IMR-90 (cell line): ENCODE data around the gene RPS6KA4. TPM values are rescaled to one million over a fixed set of nuclear protein-coding genes. Genes with fewer than 3 reads are reported as not detected.

Source experiments
- ATAC-seq: fragments of 200-7000 bp; cut with Tn5 transposase; 2 replicates; pipeline ENCODE4 v1.9.1; 2020; ENCODE audit warnings: low read depth, mild to moderate bottlenecking, moderate library complexity
- BruUV-seq: library from RNA; stranded (reverse); fragments of 400-500 nt; replicated peaks from 2 replicates; lab custom pipeline; 2021; lab: Mats Ljungman, UMichigan
- CTCF ChIA-PET: fragments of 300-600 bp; formaldehyde crosslinking; extraction: SDS; loops from one replicate; lab custom pipeline; 2021; ENCODE audit warnings: antibody characterized with exemption; lab: Yijun Ruan, JAX
- POLR2A ChIA-PET: fragments of 300-600 bp; sonication (Branson Sonifier 250); formaldehyde crosslinking; loops from one replicate; lab custom pipeline; 2022; ENCODE audit warnings: antibody characterized with exemption; ENCODE audit not compliant: unreplicated experiment; lab: Charles Lee
- DNase-seq: peaks from one replicate; pipeline ENCODE4 v3.0.0; 2013
- H2AFZ ChIP-seq: replicated peaks from 2 replicates; pipeline ENCODE3; 2013; ENCODE audit warnings: low read length, mild to moderate bottlenecking; ENCODE audit not compliant: poor library complexity
- H2AK5ac ChIP-seq: 2 replicates; pipeline ENCODE4 v1.6.1; 2013; ENCODE audit warnings: low read depth, low read length, inconsistent platforms
- H2AK9ac ChIP-seq: replicated peaks from 2 replicates; pipeline ENCODE3; 2013; ENCODE audit warnings: mild to moderate bottlenecking, low read depth, low read length, moderate library complexity; ENCODE audit not compliant: poor library complexity
- H2BK120ac ChIP-seq: 2 replicates; pipeline ENCODE4 v1.6.1; 2013; ENCODE audit warnings: low read depth, low read length, inconsistent platforms
- H2BK15ac ChIP-seq: 3 replicates; pipeline ENCODE4 v1.6.1; 2013; ENCODE audit warnings: low read depth, low read length, inconsistent platforms
- H2BK20ac ChIP-seq: 2 replicates; pipeline ENCODE4 v1.6.1; 2013; ENCODE audit warnings: low read depth, mild to moderate bottlenecking, inconsistent platforms, low read length, moderate library complexity
- H2BK5ac ChIP-seq: 2 replicates; pipeline ENCODE4 v1.6.1; 2013; ENCODE audit warnings: mild to moderate bottlenecking, low read depth, low read length, inconsistent platforms; ENCODE audit not compliant: poor library complexity, severe bottlenecking
- H3K14ac ChIP-seq: replicated peaks from 2 replicates; pipeline ENCODE4 v1.6.1; 2013; ENCODE audit warnings: low read depth, low read length, inconsistent platforms
- H3K18ac ChIP-seq: 2 replicates; pipeline ENCODE4 v1.6.1; 2013; ENCODE audit warnings: low read depth, low read length, control low read depth
- H3K23ac ChIP-seq: 2 replicates; pipeline ENCODE4 v1.6.1; 2013; ENCODE audit warnings: low read depth, low read length, inconsistent platforms
- H3K27ac ChIP-seq: 2 replicates; pipeline ENCODE4 v1.5.1; 2013; ENCODE audit warnings: mild to moderate bottlenecking, control low read depth, low read length; ENCODE audit not compliant: insufficient read depth
- H3K27me3 ChIP-seq: 2 replicates; pipeline ENCODE4 v1.6.1; 2013; ENCODE audit warnings: low read length; ENCODE audit not compliant: control insufficient read depth, insufficient read depth
- H3K36me3 ChIP-seq: 2 replicates; pipeline ENCODE4 v1.6.1; 2013; ENCODE audit warnings: low read length, mixed read lengths; ENCODE audit not compliant: control insufficient read depth, insufficient read depth
- H3K4ac ChIP-seq: 2 replicates; pipeline ENCODE4 v1.6.1; 2013; ENCODE audit warnings: low read depth, low read length, inconsistent platforms
- H3K4me1 ChIP-seq: 2 replicates; pipeline ENCODE4 v1.6.1; 2013; ENCODE audit warnings: low read length, mixed read lengths; ENCODE audit not compliant: control insufficient read depth, insufficient read depth
- H3K4me2 ChIP-seq: 2 replicates; pipeline ENCODE4 v1.6.1; 2013; ENCODE audit warnings: low read depth, mild to moderate bottlenecking, control low read depth, low read length, moderate library complexity
- H3K4me3 ChIP-seq: 2 replicates; pipeline ENCODE4 v1.5.1; 2013; ENCODE audit warnings: low read depth, mild to moderate bottlenecking, control low read depth, low read length, moderate library complexity; ENCODE audit not compliant: insufficient read depth
- H3K56ac ChIP-seq: 2 replicates; pipeline ENCODE4 v1.6.1; 2013; ENCODE audit warnings: low read length, inconsistent platforms; ENCODE audit not compliant: insufficient read depth; ENCODE audit errors: extremely low read depth
- H3K79me1 ChIP-seq, 2 experiments: 2 replicates each; pipeline ENCODE4 v1.6.1; 2013; ENCODE audit warnings: low read length in 2 of 2, inconsistent platforms in 1 of 2, low read depth in 1 of 2
- H3K9ac ChIP-seq: 2 replicates; pipeline ENCODE4 v1.6.1; 2013; ENCODE audit warnings: low read depth, low read length, control low read depth
- H3K9me1 ChIP-seq: 2 replicates; pipeline ENCODE4 v1.6.1; 2013; ENCODE audit warnings: low read length, inconsistent platforms; ENCODE audit not compliant: insufficient read depth
- H3K9me3 ChIP-seq: 2 replicates; pipeline ENCODE4 v1.6.1; 2013; ENCODE audit warnings: low read length; ENCODE audit not compliant: control insufficient read depth, insufficient read depth
- H4K20me1 ChIP-seq: 2 replicates; pipeline ENCODE4 v1.6.1; 2013; ENCODE audit warnings: low read length, inconsistent platforms; ENCODE audit not compliant: insufficient read depth
- H4K5ac ChIP-seq: 2 replicates; pipeline ENCODE4 v1.6.1; 2013; ENCODE audit warnings: mild to moderate bottlenecking, low read depth, low read length, control low read depth
- H4K8ac ChIP-seq, 2 experiments: 2 replicates each; pipeline ENCODE4 v1.6.1; 2013; ENCODE audit warnings: low read depth in 2 of 2, low read length in 2 of 2, control low read depth in 1 of 2, inconsistent platforms in 1 of 2
- H4K91ac ChIP-seq: 2 replicates; pipeline ENCODE4 v1.6.1; 2013; ENCODE audit warnings: low read depth, low read length, inconsistent platforms; ENCODE audit not compliant: insufficient read depth
- CEBPB ChIP-seq: IDR thresholded peaks from 2 replicates; pipeline ENCODE4 v1.6.1; 2012; ENCODE audit warnings: low read depth, low read length, improper control_type of control experiment
- CTCF ChIP-seq: conservative IDR thresholded peaks from 2 replicates; pipeline ENCODE4 v1.5.1; 2012; ENCODE audit warnings: mild to moderate bottlenecking, low read depth, low read length, improper control_type of control experiment
- MAZ ChIP-seq: IDR thresholded peaks from 2 replicates; pipeline ENCODE4 v1.6.1; 2012; ENCODE audit warnings: low read depth, mild to moderate bottlenecking, low read length, improper control_type of control experiment, moderate library complexity, borderline replicate concordance
- POLR2A ChIP-seq: IDR thresholded peaks from 2 replicates; pipeline ENCODE4 v1.6.1; 2012; ENCODE audit warnings: mild to moderate bottlenecking, low read depth, low read length
- RAD21 ChIP-seq: IDR thresholded peaks from 2 replicates; pipeline ENCODE4 v1.6.1; 2012; ENCODE audit warnings: low read length, improper control_type of control experiment
- RFX5 ChIP-seq: IDR thresholded peaks from 2 replicates; pipeline ENCODE4 v1.8.0; 2012; ENCODE audit warnings: low read depth, mild to moderate bottlenecking, low read length, moderate library complexity
- WGBS, 2 experiments: methylation state at CpG; one replicate each; pipeline versions ENCODE4 v1.1.5 to v1.1.7; 2013; ENCODE audit warnings: missing lambda C conversion rate in 2 of 2; ENCODE audit not compliant: insufficient read length in 1 of 2; ENCODE audit errors: extremely low coverage in 2 of 2; 5-methylcytosine and 5-hydroxymethylcytosine counted together
- dilution Hi-C: fragments of 300-500 bp; cut with HindIII; formaldehyde crosslinking; loops from one replicate; pipeline ENCODE4 v1.14.3; 2018; ENCODE audit warnings: low sequenced_read_pairs; ENCODE audit not compliant: unreplicated experiment
- in situ Hi-C: fragments of 300-500 bp; cut with MboI; formaldehyde crosslinking; loops from 3 replicates; pipeline ENCODE4 v1.14.3; 2019; ENCODE audit warnings: low sequenced_read_pairs, inconsistent platforms, mixed read lengths
- intact Hi-C: fragments of 100-400 bp; cut with micrococcal nuclease; formaldehyde crosslinking; loops from 2 replicates; pipeline ENCODE4 v1.10.0; 2022
- polyA plus RNA-seq, 3 experiments: library from polyadenylated mRNA; depleted of rRNA; stranded (reverse); fragments of >200 nt; gene quantifications; 2 replicates each; pipeline ENCODE4 v1.2.3, GENCODE V29; 2012; ENCODE audit warnings: low replicate concordance in 1 of 3
- total RNA-seq: library from RNA; depleted of rRNA; stranded (reverse); fragments of >200 nt; gene quantifications from 2 replicates; pipeline ENCODE4 v1.2.3, GENCODE V29; 2012

RPS6KA4 gene
- total and polyA plus RNA-seq, 2 of the 4 experiments (the other 2 are of a cell fraction): 38.8 to 52.9 TPM

DNA sequence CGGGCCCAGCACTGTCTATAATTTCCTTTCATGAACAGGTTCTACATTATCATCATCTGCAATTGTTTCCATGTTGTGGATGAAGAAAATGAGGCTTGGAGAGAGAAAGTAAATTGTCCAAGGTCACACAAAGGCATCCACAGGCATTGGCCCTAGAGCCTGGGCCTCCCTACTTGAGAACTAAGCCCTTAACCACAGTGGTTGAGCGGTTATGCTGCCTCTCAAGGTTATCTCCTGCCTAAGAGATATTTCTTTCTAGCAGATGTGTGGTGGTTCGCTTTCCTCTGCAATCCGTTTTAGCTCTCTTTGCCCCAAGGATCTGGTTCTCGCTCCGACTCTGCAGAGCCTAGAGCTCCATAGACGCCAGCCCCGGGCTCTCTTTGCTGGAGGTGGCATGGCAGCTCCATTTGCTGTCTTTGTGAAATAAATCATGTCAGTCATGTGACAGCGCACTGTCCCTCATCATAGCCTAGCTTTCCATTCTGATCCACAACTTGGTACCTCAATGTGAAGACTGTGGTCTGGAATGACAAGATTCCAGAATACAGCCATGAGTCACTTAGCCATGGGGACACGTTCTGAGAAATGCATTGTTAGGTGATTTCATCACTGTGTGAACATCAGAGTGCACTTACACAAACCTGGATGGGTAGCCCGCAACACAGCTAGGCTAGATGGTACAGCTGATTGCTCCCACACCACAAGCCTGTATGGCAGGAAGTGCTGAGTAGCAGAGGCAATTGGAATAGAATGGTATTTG is 27.2 kb downstream of the RPS6KA4 start:
- Histone ChIP-seq H3K14ac (no peak overlapping the region), H3K4me1 (no peaks in the 10 kb centered on the region), H2AK5ac (no peak overlapping the region), H2BK20ac (no peak overlapping the region), H3K27me3 (peaks cover 52% of the 10 kb centered on the region), H2AK9ac (peak overlapping the region; percentile 28), H3K4me3 (no peak overlapping the region), H3K9me1 (0 out of 2 replicates have a peak, but pooled peaks cover 3% of the 10 kb centered on the region), H3K9ac (no peak overlapping the region), H4K20me1 (no peaks in the 10 kb centered on the region), H3K4ac (no peak overlapping the region), H3K36me3 (no peaks in the 10 kb centered on the region), H3K4me2 (no peak overlapping the region), H2BK5ac (no peak overlapping the region), H3K9me3 (peaks cover 3% of the 10 kb centered on the region), H2AFZ (no peak overlapping the region), H3K27ac (no peak overlapping the region), H2BK15ac (no peak overlapping the region), H4K91ac (no peak overlapping the region), H4K5ac (no peak overlapping the region), H3K23ac (no peak overlapping the region), H2BK120ac (no peak overlapping the region), H4K8ac (no peak overlapping the region), H3K56ac (no peak overlapping the region), H3K18ac (no peak overlapping the region), H3K79me1 (no peaks in the 10 kb centered on the region)
- dilution Hi-C loops (no loop called here), in situ Hi-C loops (no loop called here), intact Hi-C loops (no loop called here)
- TF ChIP-seq RAD21 (no peak), MAZ (no peak), RFX5 (no peak), CEBPB (peak; percentile 26; the same call in 1 of the 2 replicates), CTCF (no peak), POLR2A (no peak)
- 90% methylated on average over 4 of the region's 11 CpGs; no CpG with 5 or more reads in 1 of the 2 experiments for WGBS, 2 experiments
- no TSS peak for BruUV-seq
- CTCF ChIA-PET: interaction anchor here (0.6 to 0.8 kb wide), 2 partner anchors 10 to 31 kb away, joined by 4 to 5 read pairs; no protein-coding TSS in a partner anchor
- DNase-seq (peak; percentile 35), ATAC-seq (peak; percentile 24; the same call in 1 of the 2 replicates)
- POLR2A ChIA-PET: interaction anchor here (0.6 kb wide), 1 partner anchor 655 kb away, joined by 3 read pairs; no protein-coding TSS in a partner anchor
